Brain pericyte (primary cell): Measurements from ENCODE around the gene VPS13D.
"Not testable (repeated sequence)": the region's sequence is repeated elsewhere in the genome, so short reads cannot be mapped to it uniquely, and the experiment has no call there.

Experiments
- DNase-seq: peaks from one replicate; pipeline ENCODE4 v3.0.0-alpha.2; 2012; ENCODE audit warnings: low read depth, low spot score

VPS13D gene

DNA sequence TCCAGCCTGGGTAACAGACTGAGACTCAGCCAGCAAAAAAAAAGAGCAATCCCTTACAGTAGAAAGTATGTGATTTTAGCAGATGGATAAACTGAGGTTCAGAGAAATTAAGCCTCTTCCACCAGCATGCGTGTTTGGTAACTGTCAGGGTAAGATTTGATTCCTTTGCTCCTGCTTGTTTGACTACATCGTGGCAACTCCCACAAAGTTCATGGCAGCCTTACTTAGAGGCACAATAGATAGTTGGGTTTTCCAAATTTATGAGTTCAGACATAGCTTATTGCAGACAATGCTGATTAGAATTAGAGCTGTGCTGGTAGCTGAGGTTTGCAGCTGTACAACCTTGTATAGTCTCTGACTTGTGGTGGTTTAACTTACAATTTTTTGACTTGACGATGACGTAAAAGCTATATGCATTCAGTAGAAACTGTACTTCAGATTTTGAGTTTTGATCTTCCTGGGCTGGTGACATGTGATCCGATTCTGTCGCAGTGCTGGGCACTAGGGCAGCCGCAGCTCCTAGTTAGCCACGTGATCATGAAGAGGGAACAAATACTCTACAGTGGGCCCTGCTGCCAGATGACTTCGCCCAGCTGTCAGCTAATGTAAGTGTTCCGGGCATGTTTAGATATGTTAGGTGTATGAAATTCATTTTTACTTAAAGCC lies 220.4 kb downstream of the VPS13D start:
- no peak for DNase-seq

DNA sequence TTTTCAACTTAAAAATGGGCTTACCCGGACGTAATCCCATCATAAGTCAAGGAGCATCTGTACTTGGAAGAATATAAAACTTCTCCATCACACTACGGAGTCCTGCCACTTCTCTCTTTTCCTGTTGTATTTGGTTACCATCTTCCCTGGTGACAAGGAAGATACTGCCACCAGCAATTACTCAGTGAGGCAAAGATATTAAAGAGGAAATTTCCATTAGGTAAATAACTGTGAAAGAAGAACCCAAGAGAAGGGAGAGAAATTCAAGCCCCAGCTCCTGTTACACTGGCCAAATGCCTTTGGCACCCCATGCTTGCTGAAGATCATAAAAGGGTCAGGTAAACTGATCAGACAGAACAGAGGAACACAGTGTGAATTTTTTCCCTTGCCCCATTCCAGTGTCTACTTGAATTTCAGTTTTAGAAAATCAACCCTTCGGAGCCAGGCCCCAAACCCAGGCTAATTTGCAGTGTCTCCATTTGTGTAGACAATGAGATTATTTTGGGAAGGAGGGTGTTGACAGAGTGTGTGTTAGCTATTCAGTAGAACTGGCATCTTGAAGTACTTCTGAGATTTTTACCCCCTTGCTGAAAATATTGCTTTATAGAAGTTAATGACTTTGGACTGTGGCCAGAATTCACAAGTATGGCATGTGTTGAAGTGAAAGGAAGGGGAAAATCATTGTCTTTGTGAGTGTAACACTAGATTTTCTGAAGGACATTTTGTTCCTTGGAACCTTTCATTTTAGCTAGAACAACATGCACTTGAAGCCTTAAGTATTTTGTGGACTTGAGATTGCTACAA lies 221.1 kb downstream of the VPS13D start:
- DNase-seq = no peak

DNA sequence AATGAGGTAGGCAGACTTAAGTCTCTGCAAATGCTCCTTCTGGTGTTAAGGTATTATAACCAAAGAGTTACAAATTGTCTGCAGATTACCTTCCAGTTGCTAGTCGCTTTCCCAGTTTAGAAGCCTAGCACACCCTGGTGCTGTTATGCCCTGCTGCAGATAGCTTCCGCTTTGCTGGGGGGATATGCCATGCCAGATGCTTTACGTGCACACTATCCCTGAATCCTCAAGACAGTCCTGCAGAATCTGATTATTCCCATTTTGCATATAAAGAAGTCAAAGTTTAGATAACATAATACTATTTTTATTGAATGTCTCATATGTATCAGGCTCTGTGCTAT lies 221.7 kb downstream of the VPS13D start:
- DNase-seq = no peak

DNA sequence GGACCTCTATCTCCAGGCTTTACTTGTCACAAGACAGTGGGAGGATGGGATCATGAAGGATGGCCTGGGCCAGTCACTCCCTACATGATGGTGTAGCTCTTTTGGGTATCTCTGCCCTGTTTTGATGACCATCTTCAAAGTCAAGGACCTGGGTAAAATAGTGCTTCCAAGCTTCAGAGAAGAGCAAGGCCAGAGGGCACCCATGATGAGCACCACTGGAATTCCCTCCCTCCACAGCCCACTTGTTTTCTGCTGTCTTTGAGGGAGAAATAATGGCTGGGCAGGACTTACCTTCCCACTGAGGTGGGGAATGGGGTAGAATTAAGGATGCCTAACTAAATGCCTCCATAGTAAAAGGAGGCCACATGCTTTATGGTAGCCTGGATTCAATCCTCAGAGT lies 222.4 kb downstream of the VPS13D start:
- DNase-seq = no peak

DNA sequence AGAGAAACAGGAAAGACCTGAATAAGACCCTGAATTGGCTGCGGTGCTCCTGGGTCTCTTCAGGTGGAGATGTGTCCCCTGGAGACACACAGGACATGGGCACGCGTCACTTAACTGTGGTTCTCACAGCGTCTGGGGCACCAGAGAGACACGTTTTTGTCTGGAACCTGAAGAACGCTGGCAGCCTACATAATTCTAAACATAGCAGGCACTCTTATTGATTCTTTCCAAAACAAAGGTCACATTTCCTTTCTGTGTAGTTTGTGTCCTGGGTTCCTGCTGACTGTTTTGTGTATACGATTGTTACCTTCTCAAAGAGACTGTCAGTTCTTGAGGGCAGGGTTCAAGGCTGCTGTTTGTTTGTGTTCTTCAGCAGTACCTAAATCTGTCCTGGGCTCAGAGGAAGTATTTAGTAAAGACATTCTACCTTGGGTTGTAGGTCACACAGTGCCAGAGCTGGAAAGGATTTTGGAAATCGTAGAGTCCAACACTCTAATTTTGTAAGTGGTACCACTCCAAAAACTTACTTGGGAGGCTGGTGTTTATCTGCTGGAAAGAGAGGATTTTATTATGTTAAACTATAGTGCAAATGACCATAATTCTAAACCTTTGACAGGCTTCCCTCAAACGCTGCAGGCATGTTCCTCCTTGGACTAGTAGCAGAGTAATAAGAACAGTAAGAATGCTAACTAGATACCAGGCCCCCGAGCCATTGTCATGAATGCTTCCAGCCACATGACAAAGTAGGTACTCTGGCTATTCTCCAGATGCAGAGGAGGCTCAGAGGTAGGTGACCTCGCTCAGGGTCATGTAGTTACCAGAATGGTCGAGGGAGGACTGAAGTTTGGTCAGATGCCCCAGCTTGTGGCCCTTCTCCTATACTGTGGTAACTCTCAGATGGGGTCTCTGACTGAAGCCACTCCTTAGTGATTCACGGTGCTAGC lies 223.8 kb downstream of the VPS13D start:
- DNase-seq = no peak

DNA sequence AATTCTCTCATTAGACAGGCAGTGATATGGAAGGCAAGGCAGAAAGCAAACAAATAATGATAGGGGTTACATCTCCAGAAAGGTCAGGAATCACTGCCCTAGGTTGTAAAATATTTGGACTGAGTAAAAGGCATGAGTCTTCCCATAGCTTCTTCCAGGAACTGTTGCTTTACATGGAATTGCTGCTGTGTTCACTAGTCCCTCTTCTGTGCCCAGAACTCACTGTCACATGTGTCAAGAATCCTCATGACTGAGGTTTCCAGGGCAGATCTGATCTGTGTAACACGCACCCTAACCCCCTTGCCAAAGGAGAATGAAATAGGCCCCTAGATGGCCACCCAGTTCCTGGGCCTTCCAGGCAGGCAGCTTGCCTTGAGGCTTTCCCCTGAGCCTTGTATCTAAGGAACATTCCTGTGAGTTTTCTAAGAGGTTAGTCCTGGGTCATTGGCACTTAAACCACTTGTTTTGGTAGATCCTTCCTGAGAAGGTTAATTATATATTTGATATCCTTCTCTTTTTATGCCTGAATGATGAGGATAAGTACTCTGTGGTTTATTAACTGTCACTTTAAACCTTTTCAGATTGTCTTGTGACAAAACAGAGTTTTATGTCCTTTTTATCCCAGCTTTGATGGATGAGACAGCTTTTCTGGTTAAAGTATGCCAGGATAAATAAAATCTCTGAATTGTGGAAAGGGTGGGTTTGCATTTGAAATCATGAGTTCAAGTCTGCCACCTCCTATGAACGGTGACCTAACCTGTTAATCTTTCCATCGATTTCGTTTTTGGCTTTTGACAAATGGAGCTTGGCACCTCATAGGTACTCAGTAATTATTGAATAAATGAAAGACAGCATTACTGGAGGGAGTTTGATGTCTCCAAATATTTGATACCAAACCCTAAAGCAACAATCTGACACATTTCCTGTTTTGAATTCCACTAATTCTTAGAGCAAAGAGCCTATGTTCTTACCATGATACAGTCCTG lies 224.9 kb downstream of the VPS13D start:
- DNase-seq = no peak

DNA sequence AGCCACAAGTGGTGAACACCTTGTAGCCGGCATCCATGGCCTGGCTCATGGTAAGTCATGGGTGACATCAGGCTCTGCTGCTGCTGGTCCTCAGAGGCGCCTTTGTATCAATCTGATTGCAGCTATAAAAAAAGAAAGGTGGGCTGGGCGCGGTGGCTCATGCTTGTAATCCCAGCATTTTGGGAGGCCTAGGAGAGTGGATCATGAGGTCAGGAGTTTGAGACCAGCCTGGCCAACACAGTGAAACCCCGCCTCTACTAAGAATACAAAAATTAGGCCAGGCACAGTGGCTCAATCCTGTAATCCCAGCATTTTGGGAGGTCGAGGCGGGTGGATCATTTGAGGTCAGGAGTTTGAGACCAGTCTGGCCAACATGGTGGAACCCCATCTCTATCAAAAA lies 226.3 kb downstream of the VPS13D start:
- not testable (repeated sequence) for DNase-seq

DNA sequence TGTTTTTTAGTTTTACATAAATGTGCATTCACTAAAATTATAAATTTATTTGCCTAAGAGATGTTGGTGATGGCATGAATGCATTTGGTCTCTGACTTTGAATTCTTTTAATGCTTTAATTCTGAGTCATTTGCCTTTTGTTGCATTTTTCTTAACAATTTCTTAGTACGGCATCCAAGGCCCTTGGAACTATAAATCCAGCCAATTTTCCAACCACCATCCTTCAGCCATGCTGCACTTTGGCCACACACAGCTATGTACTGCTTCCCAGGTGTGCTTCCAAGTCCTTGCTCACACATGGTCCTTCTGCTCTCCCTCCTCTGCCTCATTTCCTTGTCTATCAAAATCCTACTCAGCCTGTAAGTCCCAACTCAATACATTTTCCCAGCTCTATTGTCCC lies 227.1 kb downstream of the VPS13D start:
- DNase-seq = no peak

DNA sequence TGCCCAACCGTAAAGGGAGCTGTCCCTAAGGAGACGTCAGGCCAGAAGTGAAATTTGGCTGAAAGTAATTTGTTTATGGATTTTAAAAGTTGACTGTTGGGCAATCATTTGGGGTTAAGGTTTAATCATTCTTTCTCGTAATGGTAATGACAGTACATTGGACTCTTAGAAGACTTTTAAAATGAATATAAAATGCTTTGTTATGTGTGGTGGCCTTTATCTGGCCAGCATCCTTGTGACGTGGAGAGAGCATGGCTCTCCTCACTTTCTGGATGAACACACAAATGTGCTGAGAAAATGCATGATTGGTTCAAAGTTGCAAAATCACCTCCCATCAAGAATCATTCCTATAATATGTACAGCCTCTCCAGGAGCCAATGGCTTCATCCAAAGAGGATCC lies 227.9 kb downstream of the VPS13D start:
- DNase-seq = no peak

DNA sequence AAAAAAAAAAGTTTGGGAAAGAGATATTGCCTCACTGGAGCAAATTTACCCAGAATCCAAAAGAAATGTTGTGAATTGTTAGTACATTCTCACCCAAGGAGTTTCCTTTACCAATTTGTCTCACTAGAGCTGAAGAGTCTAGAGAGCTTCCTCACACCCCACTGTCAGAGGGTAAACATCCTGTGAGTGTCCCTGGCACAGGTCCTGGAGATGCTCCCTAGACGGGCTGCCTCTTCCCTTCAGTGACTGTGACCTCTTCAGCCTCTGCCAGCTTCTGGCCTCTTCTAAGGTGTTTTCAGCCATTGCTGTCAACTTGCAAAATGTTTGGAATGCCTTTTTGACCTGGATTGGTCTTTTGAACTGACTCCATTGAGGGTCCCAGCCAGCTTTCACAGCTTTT lies 228.7 kb downstream of the VPS13D start:
- no peak for DNase-seq

DNA sequence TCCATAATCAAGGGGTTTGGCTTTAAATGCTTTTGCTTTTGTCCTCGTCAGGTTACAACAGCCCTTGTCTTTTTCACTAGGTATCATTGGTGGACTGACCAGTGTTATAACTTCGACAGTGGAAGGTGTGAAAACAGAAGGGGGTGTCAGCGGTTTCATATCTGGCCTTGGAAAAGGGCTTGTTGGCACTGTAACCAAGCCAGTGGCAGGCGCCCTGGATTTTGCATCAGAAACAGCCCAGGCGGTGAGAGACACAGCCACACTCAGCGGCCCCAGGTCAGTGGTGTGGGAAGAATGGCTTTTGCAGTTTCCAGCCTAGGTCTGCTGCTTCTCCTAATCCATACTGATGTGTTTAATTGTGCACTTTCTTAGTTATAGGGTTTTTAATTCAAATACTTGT lies 230.3 kb downstream of the VPS13D start:
- no peak for DNase-seq

DNA sequence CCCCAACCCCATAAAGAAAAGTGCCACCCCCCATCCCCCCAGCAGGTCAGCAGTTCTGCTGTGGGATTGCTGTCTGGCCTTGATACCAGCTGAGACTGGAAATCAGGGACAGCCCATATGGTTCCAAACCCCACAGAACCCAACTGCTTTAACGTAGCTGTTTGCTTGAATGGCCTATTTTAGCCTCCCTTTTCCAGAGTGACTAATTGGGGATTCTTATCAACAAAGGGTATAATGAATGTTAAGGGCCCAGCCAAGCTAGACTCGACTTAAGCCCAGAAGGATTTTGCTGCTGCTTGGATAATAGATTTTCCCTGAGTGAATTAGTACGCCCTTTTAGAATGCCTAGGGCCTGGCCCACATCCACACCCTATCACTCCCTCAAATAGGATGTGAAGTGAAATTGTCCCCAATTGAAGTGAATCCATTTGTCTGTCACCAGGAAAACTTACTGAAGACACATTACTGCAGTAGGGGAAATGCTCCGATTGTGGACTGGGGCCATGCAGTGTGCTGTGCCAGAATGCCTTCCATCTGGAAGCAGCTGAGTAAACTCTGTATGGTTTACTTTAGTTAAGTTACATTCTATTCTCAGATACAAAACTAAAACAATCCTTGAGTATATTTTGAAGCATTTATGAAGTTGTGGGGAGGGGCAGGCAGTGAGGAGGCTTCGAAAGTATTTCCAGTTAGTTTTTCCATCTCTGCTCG lies 231.2 kb downstream of the VPS13D start:
- DNase-seq = no peak

DNA sequence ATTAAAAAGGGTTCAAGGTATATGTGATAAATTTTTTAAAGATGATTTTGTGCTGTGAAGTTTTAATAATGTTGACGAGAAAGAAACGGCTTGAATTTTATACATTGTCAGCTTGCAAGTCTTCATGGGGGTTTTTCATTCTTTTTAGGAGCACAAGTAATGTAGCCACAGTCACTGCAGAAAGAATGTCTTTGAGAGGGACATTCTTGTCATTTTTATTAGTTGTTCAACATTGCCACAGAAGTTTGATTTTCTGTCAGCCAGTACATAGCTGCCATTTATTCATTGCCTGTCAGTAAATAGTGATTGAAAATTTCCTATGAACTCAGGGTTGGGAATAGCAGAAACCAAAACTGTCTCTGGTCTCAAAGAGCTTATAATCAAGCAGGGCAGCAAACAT lies 231.9 kb downstream of the VPS13D start:
- no peak for DNase-seq

DNA sequence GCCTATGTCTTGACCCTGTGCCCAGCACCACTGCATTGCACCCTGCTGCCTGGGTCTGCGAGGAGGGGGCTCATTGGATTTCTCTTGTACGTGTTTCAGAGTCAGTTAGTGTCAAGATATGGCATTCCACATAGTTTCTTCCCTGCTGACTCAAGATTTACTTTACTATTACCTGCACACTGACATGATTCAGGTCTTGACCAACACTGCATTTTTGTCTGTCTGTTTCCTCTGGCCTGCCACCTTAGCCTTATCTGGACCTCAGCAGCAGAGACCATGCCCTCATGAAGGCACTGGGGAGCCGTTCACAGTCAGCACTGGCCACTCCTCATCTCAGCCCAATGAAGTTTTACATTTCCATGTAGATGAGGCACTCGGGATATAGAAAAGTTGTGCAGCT lies 232.8 kb downstream of the VPS13D start:
- DNase-seq = no peak

DNA sequence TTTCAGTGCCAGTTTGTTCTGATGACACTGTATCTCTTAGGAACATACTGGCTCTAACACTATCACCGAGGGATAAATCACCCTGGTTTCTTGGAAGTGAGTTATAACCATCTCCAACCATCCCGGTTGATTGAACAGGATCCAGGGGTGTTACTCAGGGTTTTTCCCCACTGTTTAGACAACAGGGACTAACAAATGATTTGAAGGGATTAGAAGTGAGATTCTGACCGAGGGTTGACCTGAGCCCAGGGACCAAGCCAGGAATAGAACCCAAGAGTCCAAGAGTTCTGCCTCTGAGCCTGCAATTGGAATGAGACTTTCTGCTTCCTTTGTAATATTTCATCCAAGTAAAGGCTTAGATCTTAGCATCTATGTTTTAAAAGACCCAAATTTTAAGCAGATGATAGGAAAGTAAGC lies 234.2 kb downstream of the VPS13D start:
- no peak for DNase-seq

DNA sequence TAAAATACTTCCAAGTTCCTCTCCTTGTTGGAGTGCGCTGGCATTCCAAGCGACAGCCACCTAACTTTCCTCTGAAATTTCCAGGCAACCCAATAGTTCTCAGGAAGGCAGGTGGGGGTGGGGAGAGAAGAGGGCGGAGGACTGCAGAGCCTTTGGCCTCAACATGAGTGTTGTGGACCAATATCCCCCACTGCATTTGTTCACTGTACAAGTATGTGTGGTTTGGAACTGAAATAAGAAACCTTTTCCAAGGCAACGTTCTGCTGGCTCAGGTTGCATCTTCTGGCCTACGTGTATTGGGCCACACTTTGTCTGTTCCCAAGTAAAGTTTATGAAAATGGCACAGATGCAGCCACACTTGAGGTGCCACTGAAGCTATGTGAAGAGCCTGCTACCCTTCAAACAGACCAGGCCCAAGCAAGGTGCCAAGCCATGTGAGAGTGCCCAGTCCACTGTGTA lies 234.8 kb downstream of the VPS13D start:
- no peak for DNase-seq

DNA sequence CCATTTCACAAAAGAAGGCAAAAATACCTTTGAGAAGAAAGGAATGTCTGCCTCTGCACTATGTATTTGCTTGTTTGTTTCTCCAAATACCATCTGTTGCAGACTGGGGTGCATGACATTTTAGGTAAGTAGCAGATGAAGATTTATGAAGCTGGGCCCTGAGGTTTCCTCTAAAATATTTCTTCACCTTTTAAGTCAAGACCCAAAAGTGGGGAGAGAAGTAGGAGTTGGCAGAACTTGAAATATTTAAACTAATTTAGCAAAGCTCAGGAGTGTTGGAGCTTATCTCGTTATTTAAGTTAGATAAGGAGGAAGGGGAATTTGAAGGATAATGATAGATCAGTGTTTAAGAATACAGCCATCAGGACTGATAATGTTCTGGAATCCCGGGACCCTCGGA lies 235.3 kb downstream of the VPS13D start:
- DNase-seq = no peak

DNA sequence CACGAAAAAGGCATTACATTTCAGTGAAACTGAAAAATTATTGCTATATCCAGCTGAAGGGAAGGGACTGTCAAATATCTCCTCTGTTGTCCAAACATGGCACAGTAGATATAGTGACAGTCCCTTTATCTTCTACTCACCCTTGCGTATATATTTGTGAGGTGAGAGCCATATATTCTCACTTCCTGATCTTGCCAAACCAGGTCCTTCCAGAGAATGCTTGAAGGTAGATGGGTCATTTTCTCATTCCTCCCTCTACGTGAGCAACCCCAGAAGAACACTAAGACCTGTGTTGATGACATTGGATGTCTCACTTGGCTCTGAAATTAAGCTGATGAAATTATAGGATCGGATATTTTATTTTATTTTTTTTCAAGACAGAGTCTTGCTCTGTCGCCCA lies 237.0 kb downstream of the VPS13D start:
- no peak for DNase-seq

DNA sequence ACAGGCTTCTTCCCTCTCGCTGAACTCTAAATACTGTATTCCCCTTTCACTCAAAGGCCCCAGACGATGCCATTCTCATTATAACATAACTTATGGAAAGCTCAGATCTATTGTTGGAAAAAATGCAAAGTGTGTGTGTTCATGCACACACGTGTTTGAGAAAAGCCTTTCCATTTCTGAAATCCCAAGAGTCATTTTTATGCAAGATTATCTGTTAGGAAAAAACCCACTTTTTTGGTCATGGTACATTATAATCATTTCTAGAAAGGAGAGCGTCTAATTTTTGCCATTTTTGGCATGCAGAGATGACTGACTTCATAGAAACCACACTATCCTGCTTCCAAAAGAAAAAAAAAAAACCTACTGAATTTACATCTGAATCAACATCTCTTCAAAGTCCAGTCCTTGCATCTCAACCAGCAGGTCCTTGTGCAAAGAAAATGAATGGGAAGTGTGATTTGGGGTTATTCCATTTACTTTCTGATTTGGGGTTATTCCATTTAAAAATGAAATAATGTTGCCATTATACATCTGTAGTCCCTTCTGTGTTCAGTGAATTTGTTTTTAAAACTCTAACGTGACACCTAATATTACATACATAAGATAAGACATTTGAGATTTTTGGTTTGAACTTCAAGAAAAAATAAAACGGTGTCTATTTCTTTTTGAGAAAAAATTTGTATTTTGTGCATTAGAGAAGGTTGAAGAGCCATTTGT lies 237.9 kb downstream of the VPS13D start:
- no peak for DNase-seq

DNA sequence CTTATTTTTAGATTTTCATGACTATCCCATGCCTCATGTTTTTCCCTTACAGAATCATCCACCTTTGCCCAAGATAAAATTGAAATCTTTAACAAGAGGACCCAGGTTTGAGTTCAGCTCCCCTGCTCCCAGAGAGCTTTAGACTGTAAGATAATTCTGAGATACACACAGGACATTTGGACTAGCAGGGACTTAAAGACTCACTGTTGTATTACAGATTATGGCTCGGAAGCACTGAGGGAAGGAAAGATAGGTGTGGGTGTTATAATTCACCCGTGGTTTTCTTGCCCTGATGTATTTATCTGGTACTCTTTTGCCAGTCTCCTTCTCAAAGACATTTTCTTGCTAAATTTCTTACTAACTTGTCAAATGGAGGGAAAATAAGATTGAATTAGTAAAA lies 238.5 kb downstream of the VPS13D start:
- DNase-seq = no peak
